C4-2B (cell line): ENCODE data around the gene VPS39.

Experiments
- ZFX ChIP-seq: fragments of 450-650 bp; IDR thresholded peaks from 2 replicates; pipeline ENCODE4 v1.6.1; 2017
- TF ChIP-seq, protein P1 (sequence below): fragments of 450-650 bp; conservative IDR thresholded peaks from 2 replicates; pipeline ENCODE4 v1.5.1; 2017; ENCODE audit warnings: mild to moderate bottlenecking

DNA sequence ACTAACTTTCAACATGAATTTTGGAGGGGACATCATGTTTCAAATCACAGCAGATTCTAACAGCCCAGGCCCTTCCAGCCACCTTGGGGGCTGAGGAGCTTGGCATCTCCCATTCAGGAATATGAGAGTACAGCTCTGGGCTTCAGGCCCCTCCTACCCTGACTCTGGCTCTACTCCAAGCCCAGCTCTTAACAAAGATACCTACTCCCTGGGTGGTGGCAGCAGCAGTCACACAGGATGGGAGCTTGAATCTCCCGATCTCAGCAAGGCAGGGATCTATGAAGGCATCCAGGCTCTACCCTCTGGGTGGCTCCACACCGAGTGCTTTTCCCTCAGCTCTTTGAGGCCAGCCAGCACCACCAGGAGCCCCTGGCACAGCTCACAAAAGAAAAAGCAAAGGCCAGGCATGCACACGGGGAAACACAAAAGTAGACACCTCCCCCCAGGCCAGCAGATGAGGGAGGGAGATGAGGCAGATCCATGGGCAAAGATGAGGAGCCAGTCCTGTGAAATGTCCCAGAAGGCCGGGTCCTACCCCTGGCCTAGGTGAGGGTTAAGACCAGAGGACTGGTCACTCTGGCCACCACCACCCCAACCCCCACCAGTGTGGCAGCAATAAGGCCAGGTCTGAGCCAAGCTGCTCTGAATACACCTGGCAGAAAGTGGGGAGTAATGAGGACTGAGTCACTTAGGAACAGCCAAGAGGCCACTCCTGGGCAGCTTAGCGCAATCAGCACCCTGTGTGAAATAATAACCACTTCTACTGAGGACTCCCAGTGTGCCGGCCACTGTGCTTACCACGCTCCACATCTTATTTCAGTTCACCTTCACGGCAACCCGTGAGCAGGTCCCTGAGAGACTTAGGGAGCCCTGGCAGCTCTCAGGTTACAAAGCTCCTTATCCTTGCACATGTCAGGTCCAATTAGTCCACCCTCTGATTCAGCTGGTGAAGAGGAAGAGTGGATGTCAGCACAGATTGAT is 76.0 kb downstream of the VPS39 start:
- TF ChIP-seq, protein P1, sequence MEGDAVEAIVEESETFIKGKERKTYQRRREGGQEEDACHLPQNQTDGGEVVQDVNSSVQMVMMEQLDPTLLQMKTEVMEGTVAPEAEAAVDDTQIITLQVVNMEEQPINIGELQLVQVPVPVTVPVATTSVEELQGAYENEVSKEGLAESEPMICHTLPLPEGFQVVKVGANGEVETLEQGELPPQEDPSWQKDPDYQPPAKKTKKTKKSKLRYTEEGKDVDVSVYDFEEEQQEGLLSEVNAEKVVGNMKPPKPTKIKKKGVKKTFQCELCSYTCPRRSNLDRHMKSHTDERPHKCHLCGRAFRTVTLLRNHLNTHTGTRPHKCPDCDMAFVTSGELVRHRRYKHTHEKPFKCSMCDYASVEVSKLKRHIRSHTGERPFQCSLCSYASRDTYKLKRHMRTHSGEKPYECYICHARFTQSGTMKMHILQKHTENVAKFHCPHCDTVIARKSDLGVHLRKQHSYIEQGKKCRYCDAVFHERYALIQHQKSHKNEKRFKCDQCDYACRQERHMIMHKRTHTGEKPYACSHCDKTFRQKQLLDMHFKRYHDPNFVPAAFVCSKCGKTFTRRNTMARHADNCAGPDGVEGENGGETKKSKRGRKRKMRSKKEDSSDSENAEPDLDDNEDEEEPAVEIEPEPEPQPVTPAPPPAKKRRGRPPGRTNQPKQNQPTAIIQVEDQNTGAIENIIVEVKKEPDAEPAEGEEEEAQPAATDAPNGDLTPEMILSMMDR: no peak
- TF ChIP-seq ZFX: no peak
